Fibroblast of skin of abdomen (primary cell): ENCODE data around the gene COX7A2L. TPM values are rescaled to one million over a fixed set of nuclear protein-coding genes. Genes with fewer than 3 reads are reported as not detected.
A peak's percentile ranks its signal among the peaks of the same experiment; 100 is the strongest.
"Not testable (repeated sequence)": the region's sequence is repeated elsewhere in the genome, so short reads cannot be mapped to it uniquely, and the experiment has no call there.

Experiments used
- DNase-seq: peaks from one replicate; pipeline ENCODE4 v3.0.0-alpha.2; 2013
- polyA plus RNA-seq, 2 experiments: library from polyadenylated mRNA; unstranded; fragments of 120-200 nt; gene quantifications; one replicate each; pipeline ENCODE4 v1.2.1, GENCODE V29; 2013; ENCODE audit not compliant: insufficient read length in 2 of 2

Gene COX7A2L
- polyA plus RNA-seq (2013, experiment 1 of 2; ENCODE audit: insufficient read length): 196 TPM
- 196 TPM for polyA plus RNA-seq (2013, experiment 2 of 2; ENCODE audit: insufficient read length)

- DNase-seq: peak; percentile 98
These were observed at the start of gene COX7A2L for GRCh38 chr2:42360890-42361727. Gene COX7A2L (minus strand): TSS chr2:42361217. CDS start chr2:42361161, 56 bp downstream.

GRCh38 chr2:42408009-42408408 lies 47.0 kb upstream of the COX7A2L start:
- no peak for DNase-seq

GRCh38 chr2:42407476-42407875 lies 46.5 kb upstream of the COX7A2L start:
- no peak for DNase-seq

- DNase-seq: no peak
These were observed 43.7 kb upstream of the COX7A2L start for GRCh38 chr2:42404676-42405075.

GRCh38 chr2:42401773-42402172 lies 40.8 kb upstream of the COX7A2L start:
- no peak for DNase-seq

- DNase-seq: not testable (repeated sequence)
These were observed 37.0 kb upstream of the COX7A2L start for GRCh38 chr2:42398052-42398451.

- DNase-seq: not testable (repeated sequence)
These were observed 32.3 kb upstream of the COX7A2L start for GRCh38 chr2:42393320-42393719.

GRCh38 chr2:42392191-42392590 lies 31.2 kb upstream of the COX7A2L start:
- no peak for DNase-seq

- no peak for DNase-seq
These were observed 29.5 kb upstream of the COX7A2L start for GRCh38 chr2:42390401-42390969.

- DNase-seq: no peak
These were observed 25.7 kb upstream of the COX7A2L start for GRCh38 chr2:42386682-42387081.

GRCh38 chr2:42385225-42385624 lies 24.2 kb upstream of the COX7A2L start:
- no peak for DNase-seq

- DNase-seq: no peak
These were observed 23.0 kb upstream of the COX7A2L start for GRCh38 chr2:42383855-42384530.

GRCh38 chr2:42382144-42382543 lies 21.1 kb upstream of the COX7A2L start:
- DNase-seq: no peak

GRCh38 chr2:42380026-42380425 lies 19.0 kb upstream of the COX7A2L start:
- not testable (repeated sequence) for DNase-seq

GRCh38 chr2:42378415-42378814 lies 17.4 kb upstream of the COX7A2L start:
- no peak for DNase-seq

GRCh38 chr2:42376758-42377157 lies 15.7 kb upstream of the COX7A2L start:
- no peak for DNase-seq

GRCh38 chr2:42372474-42373200 lies 11.6 kb upstream of the COX7A2L start:
- DNase-seq: peak; percentile 28

GRCh38 chr2:42371611-42372473 lies 10.8 kb upstream of the COX7A2L start:
- DNase-seq: peak; percentile 45

- DNase-seq: no peak
These were observed 8.7 kb upstream of the COX7A2L start for GRCh38 chr2:42369532-42370229.

GRCh38 chr2:42368817-42369531 lies 8.0 kb upstream of the COX7A2L start:
- no peak for DNase-seq
